Posterior cingulate gyrus (tissue), 11 donors: Measurements from ENCODE around the gene SPARC.
"Not testable (repeated sequence)": the region's sequence is repeated elsewhere in the genome, so short reads cannot be mapped to it uniquely, and the experiment has no call there.

Experiments
- DNase-seq, 10 donors: peaks; one replicate each; pipeline versions ENCODE4 v3.0.0 to v3.0.0-alpha.2; 2020 to 2021; ENCODE audit warnings: mixed read lengths in 3 of 10
- intact Hi-C: fragments of 100-400 bp; cut with DNase I; formaldehyde crosslinking; loops from one replicate; pipeline ENCODE4 v1.15.1; 2023

SPARC gene

DNA sequence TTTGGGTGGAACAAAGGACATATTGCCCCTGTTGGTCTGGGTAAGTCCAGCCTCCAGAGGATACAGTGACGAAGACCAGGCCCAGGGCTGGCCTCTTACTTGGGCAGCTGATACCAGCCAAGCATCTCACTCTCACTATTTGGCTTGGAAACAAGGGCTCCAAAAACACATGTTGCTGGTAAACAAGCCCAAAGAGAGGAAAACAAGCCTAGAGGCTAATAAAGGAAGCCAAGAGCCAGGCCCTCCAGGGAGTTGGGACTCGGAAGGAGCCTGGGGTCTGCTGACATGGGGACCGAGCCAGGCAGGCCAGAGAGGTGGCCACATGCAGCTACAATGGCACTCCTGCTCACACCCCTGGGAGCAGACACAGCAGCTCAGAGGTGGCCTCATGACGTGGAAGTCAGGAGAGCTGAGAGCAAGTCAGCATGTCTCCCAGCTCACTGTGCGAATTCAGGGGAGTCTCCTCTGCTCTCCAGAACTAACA is 5.7 kb downstream of the SPARC start:
- DNase-seq = no peak
- intact Hi-C loops = no loop called here

GRCh38 chr5:151680156-151680505 is 6.6 kb downstream of the SPARC start:
- intact Hi-C loops = not testable (repeated sequence)

GRCh38 chr5:151679421-151680155 is 7.1 kb downstream of the SPARC start:
- intact Hi-C loops = no loop called here
- no peak for DNase-seq

More at GRCh38 chr5:151680156-151680505, 6.6 kb downstream of the SPARC start:
- not testable (repeated sequence) for DNase-seq

- intact Hi-C loops = no loop called here
- no peak for DNase-seq
Measured at GRCh38 chr5:151678713-151679112, 8.0 kb downstream of the SPARC start.

GRCh38 chr5:151677776-151678545 is 8.8 kb downstream of the SPARC start:
- intact Hi-C loops = no loop called here
- DNase-seq = no peak

GRCh38 chr5:151676719-151677118 is 10.0 kb downstream of the SPARC start:
- DNase-seq = no peak
- intact Hi-C loops = no loop called here

- DNase-seq = no peak
- intact Hi-C loops = no loop called here
Measured at GRCh38 chr5:151676314-151676712, 10.4 kb downstream of the SPARC start.

GRCh38 chr5:151675611-151676313 is 11.0 kb downstream of the SPARC start:
- no peak for DNase-seq
- intact Hi-C loops = no loop called here

GRCh38 chr5:151674626-151675610 is 11.8 kb downstream of the SPARC start:
- intact Hi-C loops = no loop called here
- DNase-seq = no peak

- intact Hi-C loops = no loop called here
- DNase-seq = no peak
Measured at GRCh38 chr5:151673421-151673820, 13.3 kb downstream of the SPARC start.

DNA sequence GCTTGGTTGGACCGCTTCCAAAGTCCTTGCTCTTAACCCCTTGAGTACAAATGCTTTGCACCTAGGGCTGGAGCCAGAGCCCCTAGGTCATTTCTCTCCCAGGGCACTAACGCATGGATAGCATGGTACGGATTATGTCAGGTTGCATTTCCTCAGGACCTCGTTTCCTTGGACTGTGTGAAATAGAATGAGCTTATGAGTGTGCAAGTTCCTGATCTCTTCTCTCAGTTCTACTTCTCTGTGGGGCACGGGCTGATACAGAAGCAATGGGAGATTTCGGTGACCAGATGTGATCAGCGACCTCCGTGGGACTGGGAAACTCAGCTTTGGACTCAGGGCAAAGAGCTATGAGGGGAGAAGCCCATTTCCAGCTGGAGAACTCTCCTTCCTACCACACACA is 14.2 kb downstream of the SPARC start:
- intact Hi-C loops = no loop called here
- no peak for DNase-seq

DNA sequence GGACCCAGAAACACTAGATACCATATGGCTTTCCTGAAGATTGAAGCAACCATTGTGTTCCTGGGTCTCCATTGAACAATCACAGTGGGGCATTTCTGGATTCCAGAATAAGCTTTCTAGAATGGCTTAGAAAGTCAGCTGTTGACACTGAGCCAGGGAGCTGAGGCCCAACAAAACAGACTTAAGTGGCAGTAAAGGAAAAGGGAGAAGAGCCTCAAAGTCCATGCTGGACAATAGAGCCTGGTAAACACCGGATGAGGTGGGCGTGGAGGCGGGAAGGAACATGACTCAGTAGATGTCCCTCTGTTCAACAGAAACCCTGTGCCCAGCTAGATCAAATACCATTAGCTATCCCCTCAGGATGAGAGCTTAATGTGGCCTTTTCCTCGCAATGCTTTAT is 14.8 kb downstream of the SPARC start:
- intact Hi-C loops = no loop called here
- no peak for DNase-seq

DNA sequence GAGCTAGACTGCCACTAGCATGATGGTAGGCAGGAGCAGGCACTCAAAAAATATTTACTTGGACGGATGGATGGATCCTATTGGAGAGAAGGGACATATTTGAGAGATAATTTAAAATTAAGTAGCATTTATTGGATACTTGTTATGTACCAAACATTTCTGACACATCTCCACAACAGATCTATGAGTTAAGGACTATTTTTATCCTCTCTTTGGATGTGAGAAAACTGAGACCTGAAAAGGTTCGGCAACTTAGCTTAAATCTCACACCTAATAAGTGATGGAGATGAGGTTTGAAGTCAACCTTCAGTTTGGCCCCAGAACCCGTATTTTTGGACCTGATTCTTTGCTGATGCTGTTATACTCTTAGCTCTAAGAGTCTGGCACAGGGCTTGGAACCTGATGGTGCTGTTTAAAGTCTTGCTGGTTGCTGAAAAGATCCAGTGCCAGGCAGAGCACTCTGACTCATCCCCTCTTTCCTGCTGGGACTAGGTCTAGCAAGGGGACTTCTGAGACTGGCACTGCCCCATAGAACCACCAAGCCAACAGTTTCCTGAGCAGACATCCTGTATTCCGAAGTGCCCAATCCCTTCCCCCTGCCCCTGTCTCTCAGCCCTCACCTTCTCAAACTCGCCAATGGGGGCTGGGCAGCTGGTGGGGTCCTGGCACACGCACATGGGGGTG is 15.6 kb downstream of the SPARC start:
- no peak for DNase-seq
- intact Hi-C loops = no loop called here

- intact Hi-C loops = no loop called here
- no peak for DNase-seq
Measured at GRCh38 chr5:151670083-151670686, 16.5 kb downstream of the SPARC start.

DNA sequence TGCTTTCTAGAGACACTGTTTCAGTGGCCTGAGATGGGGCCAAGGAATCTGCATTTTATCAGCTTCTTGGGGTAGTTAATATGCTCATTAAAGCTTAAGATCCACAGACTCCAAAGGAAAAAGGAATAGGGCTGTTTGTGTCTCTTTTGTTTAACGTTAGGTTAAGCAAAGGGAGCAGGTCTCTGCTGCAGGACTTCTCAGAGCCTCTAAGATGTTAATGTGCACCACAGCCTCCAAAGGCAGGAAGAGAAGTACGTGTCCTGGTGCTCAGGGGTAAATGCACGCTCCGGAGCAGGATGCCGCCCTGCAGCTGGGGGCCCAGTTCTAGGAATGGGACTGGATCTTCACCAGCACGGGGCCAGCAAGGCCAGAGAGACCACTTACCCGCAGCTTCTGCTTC is 19.6 kb downstream of the SPARC start:
- intact Hi-C loops = no loop called here
- DNase-seq = no peak

GRCh38 chr5:151665613-151666012 is 21.1 kb downstream of the SPARC start:
- intact Hi-C loops = no loop called here
- DNase-seq = no peak

DNA sequence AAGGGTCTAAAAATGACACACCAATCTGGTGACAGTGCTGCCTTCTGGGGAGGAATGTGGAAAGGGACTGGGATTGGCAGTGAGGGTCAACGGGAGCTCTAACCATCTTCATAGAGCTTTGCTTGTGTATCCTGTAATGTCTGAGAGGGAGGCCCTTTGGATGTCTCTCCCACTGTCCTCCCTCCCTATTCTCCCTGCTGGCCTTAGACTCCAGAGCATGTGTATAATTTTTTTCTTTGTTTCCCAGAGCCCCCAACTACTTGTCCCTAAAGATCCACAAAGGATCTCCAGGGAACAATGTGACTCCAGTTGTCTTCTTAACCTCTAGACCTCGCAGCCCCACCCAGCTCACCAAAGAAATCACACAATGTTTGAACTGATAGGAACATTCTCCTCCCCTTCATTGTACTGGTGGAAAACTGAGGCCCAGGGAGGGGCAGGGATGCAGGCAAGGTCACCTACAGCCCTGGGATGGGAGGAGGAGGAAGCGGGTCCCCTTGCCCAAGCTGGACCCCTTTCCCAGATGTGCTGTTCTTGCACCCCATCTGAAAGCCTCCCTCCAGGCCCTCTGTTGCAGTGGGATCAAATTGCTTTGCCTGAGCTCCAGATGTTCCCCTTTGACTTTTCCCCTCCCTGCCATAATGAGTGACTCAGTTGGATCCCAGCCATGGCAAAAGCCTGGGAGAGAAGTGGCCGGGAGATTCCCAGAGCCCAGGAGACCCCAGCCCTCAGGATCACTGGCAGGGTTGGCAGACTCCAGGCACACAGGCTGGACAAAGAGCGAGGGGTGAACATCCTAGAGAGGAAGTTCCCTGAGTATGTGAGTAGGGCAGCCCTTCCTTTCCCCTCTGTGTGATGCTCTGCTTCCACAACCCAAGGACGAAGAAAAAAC is 21.8 kb downstream of the SPARC start:
- no peak for DNase-seq
- intact Hi-C loops = no loop called here

GRCh38 chr5:151663617-151664293 is 23.0 kb downstream of the SPARC start:
- intact Hi-C loops = no loop called here
- peak in 3 of 10 donors; percentile 36 to 78 (median 77) for DNase-seq
